HG03520 (cell line): ENCODE measurements around the gene NFS1.
"Not testable (repeated sequence)": the region's sequence is repeated elsewhere in the genome, so short reads cannot be mapped to it uniquely, and the experiment has no call there.

Source experiments
- ATAC-seq: cut with Tn5 transposase; IDR thresholded peaks from one replicate; pipeline ENCODE4 v1.9.1; 2021; ENCODE audit warnings: mild to moderate bottlenecking, moderate library complexity; ENCODE audit not compliant: unreplicated experiment

Gene NFS1

GRCh38 chr20:35699127-35699956, at the start of gene NFS1, which contains the start of gene ROMO1:
TSS of gene NFS1 (minus strand) at chr20:35699352. CDS start at chr20:35699288, 64 bp downstream.
TSS of gene ROMO1 (plus strand) at chr20:35699405. CDS start at chr20:35699633, 228 bp downstream.
- ATAC-seq: peak; percentile 71

- not testable (repeated sequence) for ATAC-seq
These were observed 45.3 kb upstream of the NFS1 start for GRCh38 chr20:35744492-35744841.

- no peak for ATAC-seq
These were observed 44.7 kb upstream of the NFS1 start for GRCh38 chr20:35743693-35744491.

GRCh38 chr20:35742741-35743523, 43.8 kb upstream of the NFS1 start:
- ATAC-seq: no peak

GRCh38 chr20:35741892-35742740, 43.0 kb upstream of the NFS1 start, which contains the start of gene RBM39:
TSS of gene RBM39 (minus strand) at chr20:35742260. CDS start at chr20:35740874, 1,386 bp downstream.
- peak; percentile 81 for ATAC-seq

GRCh38 chr20:35739294-35740163, 40.4 kb upstream of the NFS1 start:
- no peak for ATAC-seq

- ATAC-seq: no peak
These were observed 39.4 kb upstream of the NFS1 start for GRCh38 chr20:35738410-35739179.

- no peak for ATAC-seq
These were observed 38.7 kb upstream of the NFS1 start for GRCh38 chr20:35737865-35738333.

GRCh38 chr20:35735826-35736470, 36.8 kb upstream of the NFS1 start:
- ATAC-seq: no peak

GRCh38 chr20:35734777-35735649, 35.9 kb upstream of the NFS1 start:
- no peak for ATAC-seq

- no peak for ATAC-seq
These were observed 35.2 kb upstream of the NFS1 start for GRCh38 chr20:35734374-35734773.

- ATAC-seq: no peak
These were observed 33.5 kb upstream of the NFS1 start for GRCh38 chr20:35732644-35732982.

GRCh38 chr20:35731862-35732643, 32.9 kb upstream of the NFS1 start:
- no peak for ATAC-seq

GRCh38 chr20:35731469-35731788, 32.3 kb upstream of the NFS1 start:
- no peak for ATAC-seq

GRCh38 chr20:35730583-35731468, 31.7 kb upstream of the NFS1 start:
- no peak for ATAC-seq
